Loucy (cell line): Measurements from ENCODE around the gene ALKBH3.

Experiments used
- H2AFZ ChIP-seq: fragments of 200-600 bp; sonication (generic); 2 replicates; pipeline ENCODE4 v1.6.0; 2016; ENCODE audit warnings: antibody characterized with exemption, mild to moderate bottlenecking, low read length, moderate library complexity
- H3F3A ChIP-seq: fragments of 200-600 bp; 2 replicates; pipeline ENCODE4 v1.6.0; 2016; ENCODE audit warnings: antibody characterized with exemption, low read depth, mild to moderate bottlenecking
- H3K27me3 ChIP-seq: fragments of 200-600 bp; sonication (generic); 2 replicates; pipeline ENCODE4 v1.6.1; 2014; ENCODE audit warnings: low read length, mild to moderate bottlenecking; ENCODE audit not compliant: insufficient read depth, poor library complexity, severe bottlenecking
- H3K36me3 ChIP-seq: fragments of 200-600 bp; sonication (generic); 2 replicates; pipeline ENCODE4 v1.6.1; 2016; ENCODE audit warnings: low read length; ENCODE audit not compliant: insufficient read depth
- H3K4me1 ChIP-seq: fragments of 200-600 bp; sonication (generic); 2 replicates; pipeline ENCODE4 v1.5.1; 2014; ENCODE audit warnings: low read length, mild to moderate bottlenecking; ENCODE audit not compliant: insufficient read depth, poor library complexity, severe bottlenecking
- H3K4me2 ChIP-seq: fragments of 200-600 bp; sonication (generic); 2 replicates; pipeline ENCODE4 v1.6.0; 2014; ENCODE audit warnings: antibody characterized with exemption, low read length, low read depth, mild to moderate bottlenecking; ENCODE audit not compliant: poor library complexity, severe bottlenecking
- H3K4me3 ChIP-seq: fragments of 200-600 bp; sonication (generic); 2 replicates; pipeline ENCODE4 v1.5.1; 2014; ENCODE audit warnings: low read length, mild to moderate bottlenecking, mixed read lengths; ENCODE audit not compliant: poor library complexity, severe bottlenecking
- H3K79me2 ChIP-seq: fragments of 200-600 bp; sonication (generic); 2 replicates; pipeline ENCODE4 v1.6.1; 2014; ENCODE audit warnings: low read length; ENCODE audit not compliant: insufficient read depth
- H3K9ac ChIP-seq: fragments of 200-600 bp; sonication (generic); 2 replicates; pipeline ENCODE4 v1.6.0; 2014; ENCODE audit warnings: mild to moderate bottlenecking, low read depth, low read length, moderate library complexity; ENCODE audit not compliant: poor library complexity, severe bottlenecking
- H3K9me2 ChIP-seq: fragments of 200-600 bp; sonication (generic); replicated peaks from 2 replicates; pipeline ENCODE4 v1.6.1; 2016; ENCODE audit warnings: low read depth, low read length, mixed read lengths
- H3K9me3 ChIP-seq: fragments of 200-600 bp; sonication (generic); 2 replicates; pipeline ENCODE4 v1.6.1; 2014; ENCODE audit warnings: mild to moderate bottlenecking, antibody characterized with exemption, low read length, low read depth; ENCODE audit not compliant: insufficient read depth
- H4K20me1 ChIP-seq: fragments of 200-600 bp; sonication (generic); 2 replicates; pipeline ENCODE4 v1.6.0; 2014; ENCODE audit warnings: antibody characterized with exemption, low read length, mild to moderate bottlenecking; ENCODE audit not compliant: insufficient read depth, poor library complexity, severe bottlenecking
- CTCF ChIP-seq: fragments of 200-600 bp; sonication (generic); conservative IDR thresholded peaks from 2 replicates; pipeline ENCODE4 v1.5.1; 2014; ENCODE audit warnings: mild to moderate bottlenecking, antibody characterized with exemption, low read length
- EZH2phosphoT487 ChIP-seq: fragments of 200-600 bp; IDR thresholded peaks from 2 replicates; pipeline ENCODE4 v1.6.1; 2018; ENCODE audit warnings: antibody characterized with exemption, mild to moderate bottlenecking, moderate library complexity, borderline replicate concordance

ALKBH3 gene

GRCh38 chr11:43833657-43834073, 47.0 kb upstream of the ALKBH3 start:
- H3K9me3 ChIP-seq, result no peaks in the 10 kb centered on the region
- H2AFZ ChIP-seq, result no peak overlapping the region
- peaks cover 5% of the 10 kb centered on the region; the same call in 1 of the 2 replicates for H3K36me3 ChIP-seq
- H3K4me2 ChIP-seq, result no peak overlapping the region
- H4K20me1 ChIP-seq, result no peaks in the 10 kb centered on the region
- H3K9ac ChIP-seq, result no peak overlapping the region
- no peaks in the 10 kb centered on the region for H3K27me3 ChIP-seq
- TF ChIP-seq CTCF (no peak), EZH2phosphoT487 (no peak)
- H3K4me1 ChIP-seq, result no peaks in the 10 kb centered on the region
- H3K9me2 ChIP-seq, result no peaks in the 10 kb centered on the region
- H3F3A ChIP-seq, result no peaks in the 10 kb centered on the region
- H3K79me2 ChIP-seq, result no peaks in the 10 kb centered on the region
- H3K4me3 ChIP-seq, result no peak overlapping the region

- Histone ChIP-seq H2AFZ (no peak overlapping the region), H3K4me1 (no peaks in the 10 kb centered on the region), H3K9ac (no peak overlapping the region), H3K9me3 (no peaks in the 10 kb centered on the region), H3K27me3 (no peaks in the 10 kb centered on the region), H3K36me3 (peaks cover 7% of the 10 kb centered on the region; the same call in 1 of the 2 replicates), H3K4me2 (no peak overlapping the region), H3K4me3 (no peak overlapping the region), H3K9me2 (no peaks in the 10 kb centered on the region), H4K20me1 (no peaks in the 10 kb centered on the region), H3F3A (no peaks in the 10 kb centered on the region), H3K79me2 (no peaks in the 10 kb centered on the region)
- no peak for TF ChIP-seq EZH2phosphoT487
- no peak for TF ChIP-seq CTCF
These were observed 46.3 kb upstream of the ALKBH3 start for GRCh38 chr11:43834286-43834685.

GRCh38 chr11:43835104-43835503, 45.5 kb upstream of the ALKBH3 start:
- H4K20me1 ChIP-seq, result no peaks in the 10 kb centered on the region
- no peak overlapping the region for H3K4me2 ChIP-seq
- no peak overlapping the region for H3K9ac ChIP-seq
- H3K9me2 ChIP-seq, result no peaks in the 10 kb centered on the region
- H3F3A ChIP-seq, result no peaks in the 10 kb centered on the region
- no peak overlapping the region for H3K4me3 ChIP-seq
- H3K4me1 ChIP-seq, result no peaks in the 10 kb centered on the region
- no peak overlapping the region for H2AFZ ChIP-seq
- TF ChIP-seq EZH2phosphoT487, result no peak
- no peak for TF ChIP-seq CTCF
- no peaks in the 10 kb centered on the region for H3K27me3 ChIP-seq
- H3K36me3 ChIP-seq, result peaks cover 10% of the 10 kb centered on the region; the same call in 1 of the 2 replicates
- H3K79me2 ChIP-seq, result no peaks in the 10 kb centered on the region
- no peaks in the 10 kb centered on the region for H3K9me3 ChIP-seq
